GM10248 (cell line): ENCODE results near the gene GPX4.

Source experiments
- CTCF ChIA-PET: fragments of 300-600 bp; sonication (Branson Sonifier 250); formaldehyde crosslinking; extraction: SDS; loops from one replicate; lab custom pipeline; 2021; ENCODE audit warnings: antibody characterized with exemption; lab: Yijun Ruan, JAX
- POLR2A ChIA-PET: fragments of 350-650 bp; sonication (Branson Sonifier 250); formaldehyde crosslinking; extraction: SDS; loops from one replicate; lab custom pipeline; 2020; ENCODE audit warnings: antibody characterized with exemption; lab: Yijun Ruan, JAX
- DNase-seq: peaks from one replicate; pipeline ENCODE4 v3.0.0; 2012; ENCODE audit errors: extremely low spot score
- CTCF ChIP-seq: IDR thresholded peaks from 2 replicates; pipeline ENCODE4 v1.5.1; 2012; ENCODE audit warnings: mild to moderate bottlenecking, low read depth; ENCODE audit errors: extremely low read depth, missing control alignments, control extremely low read depth

GPX4 gene

GRCh38 chr19:1063909-1064660 is 39.7 kb upstream of the GPX4 start:
- ChIA-PET CTCF (interaction anchor here (0.7 to 3.0 kb wide), 13 partner anchors 9 to 129 kb away, joined by 3 to 15 read pairs (median 4); no protein-coding TSS in a partner anchor), POLR2A (no interaction called here)
- DNase-seq, result no peak

DNA sequence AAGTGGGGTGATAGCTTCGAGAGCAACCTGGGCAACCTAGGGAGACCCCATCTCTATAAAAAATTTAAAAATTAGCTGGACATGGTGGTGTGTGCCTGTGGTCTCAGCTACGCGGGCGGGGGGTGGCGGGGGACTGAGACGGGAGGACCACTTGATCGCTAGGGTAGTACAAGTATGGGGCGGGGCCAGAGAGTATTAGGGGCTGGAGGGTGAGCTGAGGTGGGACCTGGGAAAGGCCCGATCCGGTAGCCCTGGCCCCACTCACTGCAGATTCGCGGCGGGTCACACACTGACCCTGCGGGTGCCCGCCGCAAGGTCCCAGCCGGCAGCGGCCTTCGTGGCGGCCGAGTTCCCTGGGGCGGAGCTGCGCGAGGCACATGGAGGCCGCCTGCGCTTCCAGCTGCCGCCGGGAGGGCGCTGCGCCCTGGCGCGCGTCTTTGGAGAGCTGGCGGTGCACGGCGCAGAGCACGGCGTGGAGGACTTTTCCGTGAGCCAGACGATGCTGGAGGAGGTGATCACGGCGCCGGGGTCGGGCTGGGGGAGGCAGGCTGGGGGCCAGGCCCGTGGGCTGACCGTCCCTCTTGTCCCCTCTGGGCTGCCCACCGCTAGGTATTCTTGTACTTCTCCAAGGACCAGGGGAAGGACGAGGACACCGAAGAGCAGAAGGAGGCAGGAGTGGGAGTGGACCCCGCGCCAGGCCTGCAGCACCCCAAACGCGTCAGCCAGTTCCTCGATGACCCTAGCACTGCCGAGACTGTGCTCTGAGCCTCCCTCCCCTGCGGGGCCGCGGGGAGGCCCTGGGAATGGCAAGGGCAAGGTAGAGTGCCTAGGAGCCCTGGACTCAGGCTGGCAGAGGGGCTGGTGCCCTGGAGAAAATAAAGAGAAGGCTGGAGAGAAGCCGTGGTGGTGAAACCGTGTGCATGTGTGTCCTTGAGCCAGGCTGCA is 38.9 kb upstream of the GPX4 start:
- ChIA-PET POLR2A (no interaction called here), CTCF (interaction anchor here (0.7 to 3.0 kb wide), 14 partner anchors 9 to 128 kb away, joined by 3 to 15 read pairs (median 4); no protein-coding TSS in a partner anchor)
- peak; percentile 77 for TF ChIP-seq CTCF
- peak; percentile 79 for DNase-seq

More at GRCh38 chr19:1063909-1064660, 39.7 kb upstream of the GPX4 start:
- TF ChIP-seq CTCF, result no peak

DNA sequence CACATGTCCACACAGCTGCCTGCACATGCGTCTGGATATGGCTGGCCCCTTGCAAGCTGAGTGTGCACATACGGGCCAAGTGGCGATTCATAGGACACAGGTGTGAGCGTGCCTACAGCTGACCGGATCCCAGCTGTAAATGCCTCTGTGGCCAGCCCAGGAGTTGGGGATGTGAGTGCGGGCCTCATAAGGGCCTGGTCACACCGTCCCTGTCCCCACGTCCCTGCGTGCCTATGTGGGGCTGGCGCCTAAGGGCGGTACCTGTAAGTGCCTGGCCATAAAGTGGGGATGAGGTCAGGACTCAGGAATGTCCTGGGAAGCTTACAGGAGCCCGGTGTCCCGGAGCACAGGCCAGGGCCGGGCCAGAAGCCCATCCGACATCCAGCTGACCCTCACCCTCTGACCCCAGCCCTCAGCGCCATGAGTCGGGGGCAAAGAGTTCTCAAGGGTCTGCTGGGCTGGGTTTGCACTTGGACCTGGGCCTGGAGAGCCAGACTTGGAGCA is 38.1 kb upstream of the GPX4 start:
- no peak for TF ChIP-seq CTCF
- CTCF ChIA-PET, result interaction anchor here (0.9 to 3.0 kb wide), 6 partner anchors 10 to 64 kb away, joined by 3 to 15 read pairs (median 6); no protein-coding TSS in a partner anchor
- no peak for DNase-seq
- POLR2A ChIA-PET, result no interaction called here

- no peak for DNase-seq
- POLR2A ChIA-PET, result interaction anchor here (0.5 to 1.0 kb wide), 4 partner anchors 9 to 454 kb away, joined by 3 to 6 read pairs (median 4); partner anchors contain the start of gene ABCA7
- CTCF ChIA-PET, result interaction anchor here (0.9 to 3.0 kb wide), 6 partner anchors 11 to 178 kb away, joined by 3 to 15 read pairs (median 5); no protein-coding TSS in a partner anchor
- TF ChIP-seq CTCF, result no peak
These were observed 37.5 kb upstream of the GPX4 start for GRCh38 chr19:1066251-1066747.

DNA sequence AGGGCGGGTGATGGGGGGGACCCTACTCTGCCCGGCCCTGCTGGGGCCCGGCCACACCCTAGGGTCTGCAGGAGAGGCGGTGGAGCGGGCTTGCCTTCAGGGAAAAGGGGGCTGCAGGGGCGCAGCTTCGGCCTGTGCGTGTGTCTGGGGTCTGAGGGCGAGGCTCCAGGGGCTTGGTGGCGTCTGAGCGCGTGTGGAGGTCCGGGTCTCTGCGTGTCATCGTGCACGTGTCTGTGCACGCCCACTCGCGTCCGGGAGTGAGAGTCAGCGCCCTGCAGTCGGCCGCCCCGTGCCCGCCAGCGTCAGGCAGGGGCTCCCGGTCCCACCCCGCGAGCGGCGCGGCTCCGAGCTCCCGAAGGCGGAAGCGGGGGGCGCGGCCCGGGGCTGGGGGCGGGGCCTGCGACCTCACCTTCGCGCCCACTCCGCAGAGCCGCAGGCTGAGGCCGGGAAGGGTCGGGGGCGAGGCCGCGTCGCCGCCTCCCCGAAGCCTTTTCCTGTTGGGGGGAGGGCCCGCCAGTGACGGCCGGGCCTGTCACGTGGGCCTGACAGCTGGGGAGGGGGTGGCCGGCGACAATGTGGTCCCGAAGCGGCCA is 37.0 kb upstream of the GPX4 start, which contains the start of gene ARHGAP45:
ARHGAP45 (plus strand) TSS at position 420 of the 593 bp plus-strand sequence. CDS start 239 bp downstream, outside the sequence.
- POLR2A ChIA-PET, result interaction anchor here (0.5 to 1.0 kb wide), 6 partner anchors 9 to 455 kb away, joined by 3 to 6 read pairs (median 4); partner anchors contain the start of gene ABCA7
- no peak for TF ChIP-seq CTCF
- CTCF ChIA-PET, result interaction anchor here (1.1 to 3.0 kb wide), 9 partner anchors 10 to 204 kb away, joined by 3 to 15 read pairs (median 5); partner anchors contain the start of gene ABCA7
- DNase-seq, result peak; percentile 87
